Activated naive CD8-positive, alpha-beta T cell (primary cell): ENCODE results near the gene CNN2.

ENCODE experiments used
- H3K27ac Mint-ChIP-seq: one replicate; pipeline ENCODE4 v1.8.0; 2021; ENCODE audit warnings: mixed read lengths
- H3K27me3 Mint-ChIP-seq: one replicate; pipeline ENCODE4 v1.8.0; 2021; ENCODE audit warnings: mixed read lengths
- H3K36me3 Mint-ChIP-seq: one replicate; pipeline ENCODE4 v1.8.0; 2021; ENCODE audit warnings: mixed read lengths
- H3K4me1 Mint-ChIP-seq: one replicate; pipeline ENCODE4 v1.8.0; 2021; ENCODE audit warnings: low read depth, mixed read lengths
- H3K4me3 Mint-ChIP-seq: one replicate; pipeline ENCODE4 v1.8.0; 2021; ENCODE audit warnings: mild to moderate bottlenecking, mixed read lengths
- H3K9me3 Mint-ChIP-seq: one replicate; pipeline ENCODE4 v1.8.0; 2021; ENCODE audit warnings: low read depth, mixed read lengths

Gene CNN2

GRCh38 chr19:991932-992669 lies 34.3 kb upstream of the CNN2 start:
- H3K4me1 Mint-ChIP-seq, result peaks cover 8% of the 10 kb centered on the region
- H3K27ac Mint-ChIP-seq, result no peak overlapping the region
- no peak overlapping the region for H3K4me3 Mint-ChIP-seq
- no peaks in the 10 kb centered on the region for H3K9me3 Mint-ChIP-seq
- H3K27me3 Mint-ChIP-seq, result no peaks in the 10 kb centered on the region
- no peaks in the 10 kb centered on the region for H3K36me3 Mint-ChIP-seq

- Mint-ChIP-seq H3K9me3 (no peaks in the 10 kb centered on the region), H3K27me3 (no peaks in the 10 kb centered on the region), H3K36me3 (no peaks in the 10 kb centered on the region), H3K27ac (no peak overlapping the region), H3K4me1 (peaks cover 10% of the 10 kb centered on the region), H3K4me3 (no peak overlapping the region)
Observed at GRCh38 chr19:992670-993055, 33.7 kb upstream of the CNN2 start.

- Mint-ChIP-seq H3K4me3 (no peak overlapping the region), H3K27me3 (peaks cover 3% of the 10 kb centered on the region), H3K4me1 (peaks cover 14% of the 10 kb centered on the region), H3K36me3 (no peaks in the 10 kb centered on the region), H3K9me3 (no peaks in the 10 kb centered on the region), H3K27ac (no peak overlapping the region)
Observed at GRCh38 chr19:993361-993830, 33.0 kb upstream of the CNN2 start.

GRCh38 chr19:993831-994393 lies 32.5 kb upstream of the CNN2 start:
- Mint-ChIP-seq H3K4me1 (peaks cover 14% of the 10 kb centered on the region), H3K27ac (no peak overlapping the region), H3K27me3 (peaks cover 5% of the 10 kb centered on the region), H3K4me3 (no peak overlapping the region), H3K9me3 (no peaks in the 10 kb centered on the region), H3K36me3 (no peaks in the 10 kb centered on the region)

- H3K36me3 Mint-ChIP-seq, result no peaks in the 10 kb centered on the region
- peaks cover 18% of the 10 kb centered on the region for H3K4me1 Mint-ChIP-seq
- H3K9me3 Mint-ChIP-seq, result no peaks in the 10 kb centered on the region
- H3K27ac Mint-ChIP-seq, result no peak overlapping the region
- H3K4me3 Mint-ChIP-seq, result no peak overlapping the region
- peaks cover 10% of the 10 kb centered on the region for H3K27me3 Mint-ChIP-seq
Observed at GRCh38 chr19:994516-994915, 31.9 kb upstream of the CNN2 start.

- no peaks in the 10 kb centered on the region for H3K9me3 Mint-ChIP-seq
- peaks cover 18% of the 10 kb centered on the region for H3K4me1 Mint-ChIP-seq
- no peak overlapping the region for H3K4me3 Mint-ChIP-seq
- H3K27ac Mint-ChIP-seq, result no peak overlapping the region
- H3K36me3 Mint-ChIP-seq, result no peaks in the 10 kb centered on the region
- peaks cover 10% of the 10 kb centered on the region for H3K27me3 Mint-ChIP-seq
Observed at GRCh38 chr19:995051-995827, 31.2 kb upstream of the CNN2 start.

DNA sequence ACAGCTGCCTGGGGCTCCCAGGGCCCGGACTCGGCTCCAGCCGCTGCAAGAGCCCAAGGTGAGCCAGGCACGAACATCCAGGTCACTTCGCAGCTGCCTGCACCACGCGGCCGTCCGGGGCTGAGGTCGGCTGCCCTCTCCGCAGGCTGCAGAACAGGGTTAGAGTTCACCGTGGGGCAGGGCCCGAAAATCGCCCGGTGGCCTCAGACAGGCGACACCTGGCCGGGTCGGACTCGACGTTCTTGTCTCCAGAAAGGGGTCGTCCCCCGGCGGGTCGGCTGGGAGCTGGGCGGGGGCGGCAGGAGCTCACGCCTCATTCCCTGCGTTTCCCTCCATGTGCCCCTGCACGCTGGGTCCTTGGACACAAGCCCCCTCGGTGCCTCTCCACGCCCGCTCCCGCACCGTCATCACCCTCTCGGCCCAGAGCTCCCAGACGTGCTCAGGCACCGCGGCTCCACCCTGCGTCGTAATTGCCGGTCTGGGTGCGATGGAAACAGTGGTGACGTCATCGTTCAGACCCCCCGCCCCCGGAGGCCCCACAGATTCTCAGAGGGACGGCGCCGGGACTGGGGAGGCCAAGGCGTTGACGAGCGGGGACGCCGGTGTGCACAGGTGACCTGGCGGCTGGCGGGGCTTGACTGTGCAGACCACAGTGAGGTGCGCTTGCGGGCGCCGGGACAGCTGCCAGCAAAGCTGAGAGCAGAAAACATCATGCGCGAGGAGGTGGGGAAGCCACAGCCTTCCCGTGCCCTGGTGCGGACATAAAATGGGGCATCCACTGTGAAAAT lies 30.2 kb upstream of the CNN2 start:
- no peaks in the 10 kb centered on the region for H3K36me3 Mint-ChIP-seq
- peak overlapping the region; percentile 44 for H3K4me3 Mint-ChIP-seq
- H3K27ac Mint-ChIP-seq, result no peak overlapping the region
- H3K4me1 Mint-ChIP-seq, result peaks cover 21% of the 10 kb centered on the region
- H3K27me3 Mint-ChIP-seq, result peaks cover 10% of the 10 kb centered on the region
- no peaks in the 10 kb centered on the region for H3K9me3 Mint-ChIP-seq

- no peak overlapping the region for H3K4me3 Mint-ChIP-seq
- no peaks in the 10 kb centered on the region for H3K36me3 Mint-ChIP-seq
- H3K4me1 Mint-ChIP-seq, result peaks cover 21% of the 10 kb centered on the region
- H3K27ac Mint-ChIP-seq, result no peak overlapping the region
- no peaks in the 10 kb centered on the region for H3K9me3 Mint-ChIP-seq
- peaks cover 10% of the 10 kb centered on the region for H3K27me3 Mint-ChIP-seq
Observed at GRCh38 chr19:998064-998463, 28.3 kb upstream of the CNN2 start.

- H3K27me3 Mint-ChIP-seq, result peaks cover 10% of the 10 kb centered on the region
- H3K36me3 Mint-ChIP-seq, result no peaks in the 10 kb centered on the region
- H3K4me3 Mint-ChIP-seq, result peak overlapping the region; percentile 37
- peaks cover 21% of the 10 kb centered on the region for H3K4me1 Mint-ChIP-seq
- H3K27ac Mint-ChIP-seq, result no peak overlapping the region
- no peaks in the 10 kb centered on the region for H3K9me3 Mint-ChIP-seq
Observed at GRCh38 chr19:999379-999719, 27.1 kb upstream of the CNN2 start.

GRCh38 chr19:1000095-1000494 lies 26.3 kb upstream of the CNN2 start, which contains the start of gene GRIN3B:
Gene GRIN3B, plus strand, starts transcription at chr19:1000419. Its CDS starts 19 bp downstream, at chr19:1000438.
- no peaks in the 10 kb centered on the region for H3K9me3 Mint-ChIP-seq
- peak within 1 kb of the TSS; percentile 37 for H3K4me3 Mint-ChIP-seq
- H3K4me1 Mint-ChIP-seq, result peaks cover 21% of the 10 kb centered on the region
- no peak within 1 kb of the TSS for H3K27ac Mint-ChIP-seq
- no peaks in the 10 kb centered on the region for H3K36me3 Mint-ChIP-seq
- peaks cover 10% of the 10 kb centered on the region for H3K27me3 Mint-ChIP-seq

DNA sequence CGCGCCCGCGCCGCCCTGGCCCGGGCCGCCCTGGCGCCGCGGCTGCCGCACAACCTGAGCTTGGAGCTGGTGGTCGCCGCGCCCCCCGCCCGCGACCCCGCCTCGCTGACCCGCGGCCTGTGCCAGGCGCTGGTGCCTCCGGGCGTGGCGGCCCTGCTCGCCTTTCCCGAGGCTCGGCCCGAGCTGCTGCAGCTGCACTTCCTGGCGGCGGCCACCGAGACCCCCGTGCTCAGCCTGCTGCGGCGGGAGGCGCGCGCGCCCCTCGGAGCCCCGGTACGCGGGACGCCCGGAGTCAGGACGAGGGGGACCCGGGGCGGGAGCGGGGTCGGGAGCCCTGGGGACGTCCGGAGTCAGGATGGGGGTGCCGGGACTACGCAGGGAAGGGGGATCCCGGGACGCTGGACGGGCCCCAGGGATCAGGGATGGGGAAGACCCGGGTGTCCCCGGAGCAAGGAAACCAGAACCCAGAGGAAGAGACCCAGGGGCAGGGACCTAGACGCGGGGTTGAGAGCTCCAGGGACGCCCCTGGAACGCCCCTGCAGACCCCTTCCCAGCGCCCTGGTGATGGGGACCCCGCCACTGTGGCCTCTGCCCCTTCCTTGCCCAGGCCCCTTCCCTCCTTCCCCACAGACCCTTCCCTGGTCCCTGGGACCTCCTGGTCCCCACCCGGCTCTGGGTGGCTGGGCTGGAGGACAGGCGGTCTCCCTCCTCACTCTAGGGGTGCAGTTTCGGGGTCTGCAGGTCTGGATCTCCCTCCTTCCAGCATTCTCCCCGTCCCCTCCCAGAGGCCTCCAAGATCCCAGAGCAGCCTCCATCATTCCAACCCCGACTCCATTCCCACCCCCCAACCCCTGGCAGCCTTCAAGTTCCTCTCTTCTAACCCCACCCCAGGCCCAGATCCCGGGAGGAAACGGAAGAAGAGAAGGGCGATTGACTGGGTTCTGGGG lies 25.5 kb upstream of the CNN2 start:
- Mint-ChIP-seq H3K36me3 (no peaks in the 10 kb centered on the region), H3K9me3 (no peaks in the 10 kb centered on the region), H3K27ac (no peak overlapping the region), H3K4me3 (peak overlapping the region; percentile 27), H3K27me3 (peaks cover 10% of the 10 kb centered on the region), H3K4me1 (peaks cover 21% of the 10 kb centered on the region)

DNA sequence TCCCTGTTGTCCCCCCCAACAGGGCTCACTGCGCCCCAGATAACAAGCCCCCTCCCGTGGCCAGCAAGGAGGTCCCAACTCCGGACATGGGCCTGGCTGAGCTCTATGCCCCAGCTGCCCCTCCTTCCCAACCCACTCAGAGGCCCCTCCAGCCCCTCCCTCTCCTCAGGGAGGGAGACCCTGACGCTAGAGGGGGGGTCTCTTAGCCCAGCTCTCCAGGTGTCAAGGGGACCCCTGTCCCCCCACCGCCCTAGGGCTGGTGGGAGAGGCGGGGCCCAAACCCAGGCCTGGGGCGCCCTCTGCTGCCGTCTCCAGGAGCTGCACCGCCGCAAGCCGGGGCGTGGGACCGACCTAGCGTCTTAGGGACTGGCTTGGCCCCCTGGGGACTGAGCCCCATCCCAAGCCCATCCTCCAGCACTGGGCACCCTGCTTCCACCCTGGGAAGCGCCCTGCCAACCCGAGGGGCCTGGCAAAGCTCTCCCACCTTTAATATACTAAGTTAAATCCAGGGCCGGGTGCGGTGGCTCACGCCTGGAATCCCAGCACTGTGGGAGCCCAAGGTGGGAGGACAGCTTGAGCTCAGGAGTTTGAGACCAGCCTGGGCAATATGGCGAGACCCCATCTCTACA lies 24.8 kb upstream of the CNN2 start:
- no peaks in the 10 kb centered on the region for H3K36me3 Mint-ChIP-seq
- H3K4me1 Mint-ChIP-seq, result peaks cover 16% of the 10 kb centered on the region
- no peak overlapping the region for H3K4me3 Mint-ChIP-seq
- H3K27ac Mint-ChIP-seq, result no peak overlapping the region
- H3K9me3 Mint-ChIP-seq, result no peaks in the 10 kb centered on the region
- H3K27me3 Mint-ChIP-seq, result peaks cover 10% of the 10 kb centered on the region

DNA sequence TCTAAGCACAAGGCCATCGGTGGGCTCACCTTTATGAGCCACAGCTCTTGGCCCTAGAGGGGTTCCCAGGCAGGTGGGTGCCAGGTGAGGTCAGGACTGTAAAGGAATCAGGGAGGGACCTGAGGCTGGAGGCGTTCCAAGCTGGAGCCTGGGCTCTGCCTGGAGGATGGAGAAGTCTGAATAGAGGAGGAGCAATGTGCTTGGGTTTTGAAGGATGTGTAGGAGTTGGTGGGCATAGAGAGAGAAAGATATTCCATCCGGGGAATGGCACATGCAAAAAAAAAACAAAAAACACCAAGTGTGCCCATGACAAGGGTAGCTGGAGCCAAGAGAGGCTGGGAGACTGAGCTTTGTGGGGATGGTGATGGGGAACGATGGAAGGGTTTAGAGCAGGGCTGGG lies 23.8 kb upstream of the CNN2 start:
- Mint-ChIP-seq H3K4me3 (no peak overlapping the region), H3K36me3 (no peaks in the 10 kb centered on the region), H3K4me1 (peaks cover 12% of the 10 kb centered on the region), H3K9me3 (no peaks in the 10 kb centered on the region), H3K27me3 (peaks cover 10% of the 10 kb centered on the region), H3K27ac (peak overlapping the region; percentile 6)
